ENCODE data around the gene SYT8.

Gene SYT8

GRCh38 chr11:1837171-1838076, 2.6 kb downstream of the SYT8 start:
- Histone ChIP-seq H3K4me2 (no peak overlapping the region), H4K20me1 (ENCODE audit: insufficient read depth) (no peaks in the 10 kb centered on the region), H3K4me1 (ENCODE audit: low read depth, poor library complexity, severe bottlenecking) (no peaks in the 10 kb centered on the region), H3K79me2 (ENCODE audit: insufficient read depth, low read depth) (no peaks in the 10 kb centered on the region), H3K27me3 (ENCODE audit: insufficient read depth, low read depth) (peaks cover 75% of the 10 kb centered on the region), H3K4me3 (IDR thresholded peaks at IDR 0.05; ENCODE audit: insufficient read depth, low read depth, low read length) (no peak overlapping the region), H3K36me3 (ENCODE audit: insufficient read depth) (no peaks in the 10 kb centered on the region), H3K9ac (no peak overlapping the region), H2AFZ (ENCODE audit: low read depth) (no peak overlapping the region), H3K27ac (no peak overlapping the region)
- TF ChIP-seq CTCF (conservative IDR thresholded peaks at IDR 0.05; ENCODE audit: low read depth, low read length) = peak; percentile 64; the same call in 1 of the 2 replicates

- H4K20me1 ChIP-seq (ENCODE audit: insufficient read depth) = no peaks in the 10 kb centered on the region
- H3K4me2 ChIP-seq = no peak overlapping the region
- H3K9ac ChIP-seq = no peak overlapping the region
- H3K79me2 ChIP-seq (ENCODE audit: insufficient read depth, low read depth) = no peaks in the 10 kb centered on the region
- no peak overlapping the region for H3K4me3 ChIP-seq (IDR thresholded peaks at IDR 0.05; ENCODE audit: insufficient read depth, low read depth, low read length)
- H3K27ac ChIP-seq = no peak overlapping the region
- no peak for TF ChIP-seq CTCF (conservative IDR thresholded peaks at IDR 0.05; ENCODE audit: low read depth, low read length)
- H3K27me3 ChIP-seq (ENCODE audit: insufficient read depth, low read depth) = peaks cover 74% of the 10 kb centered on the region
- H3K4me1 ChIP-seq (ENCODE audit: low read depth, poor library complexity, severe bottlenecking) = no peaks in the 10 kb centered on the region
- no peak overlapping the region for H2AFZ ChIP-seq (ENCODE audit: low read depth)
- H3K36me3 ChIP-seq (ENCODE audit: insufficient read depth) = no peaks in the 10 kb centered on the region
Observed at GRCh38 chr11:1838077-1838425, 3.3 kb downstream of the SYT8 start.

DNA sequence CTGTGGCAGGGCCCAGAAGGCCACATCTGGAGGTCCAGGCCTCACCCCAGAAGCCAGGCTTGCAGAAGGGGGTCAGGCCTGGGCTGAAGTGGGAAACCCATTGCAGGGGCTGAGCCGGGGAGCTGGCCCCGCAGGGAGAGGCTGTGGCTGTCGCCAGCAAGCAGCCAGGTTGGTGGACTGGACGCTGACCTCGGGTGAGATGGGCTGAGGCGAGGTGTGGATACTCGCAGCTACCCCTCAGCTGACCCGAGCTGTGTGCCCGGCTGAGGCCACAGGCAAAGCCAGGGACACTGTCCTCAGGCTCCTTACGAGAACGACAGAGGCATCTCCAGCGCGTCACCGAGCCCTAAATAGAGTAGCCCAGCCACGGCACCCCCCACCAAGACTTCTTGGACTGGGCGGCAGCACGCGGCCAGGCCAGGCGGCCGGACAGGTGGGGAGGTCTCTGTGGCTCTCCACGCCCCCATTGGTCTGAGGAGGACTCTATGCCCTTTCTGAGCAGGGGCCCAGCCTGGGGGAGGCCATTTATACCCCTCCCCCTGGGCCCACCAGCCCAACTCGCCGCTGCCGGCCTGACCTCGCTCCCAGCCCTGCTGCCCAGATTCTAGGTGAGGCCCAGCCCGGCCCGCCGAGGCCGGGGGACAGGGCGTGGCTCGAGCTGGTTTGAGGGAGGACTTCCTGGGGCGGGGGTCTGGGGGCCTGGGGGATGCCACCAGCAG, 3.8 kb downstream of the SYT8 start, which contains the start of gene TNNI2:
Gene TNNI2 (plus strand): TSS at position 556 of the 719 bp plus-strand sequence. CDS start 716 bp downstream, outside the sequence.
- Histone ChIP-seq H4K20me1 (ENCODE audit: insufficient read depth) (no peaks in the 10 kb centered on the region), H3K9ac (no peak within 1 kb of the TSS), H3K4me2 (no peak within 1 kb of the TSS), H2AFZ (ENCODE audit: low read depth) (no peak within 1 kb of the TSS), H3K27me3 (ENCODE audit: insufficient read depth, low read depth) (peaks cover 75% of the 10 kb centered on the region), H3K79me2 (ENCODE audit: insufficient read depth, low read depth) (no peaks in the 10 kb centered on the region), H3K4me1 (ENCODE audit: low read depth, poor library complexity, severe bottlenecking) (no peaks in the 10 kb centered on the region), H3K36me3 (ENCODE audit: insufficient read depth) (no peaks in the 10 kb centered on the region), H3K4me3 (IDR thresholded peaks at IDR 0.05; ENCODE audit: insufficient read depth, low read depth, low read length) (no peak within 1 kb of the TSS), H3K27ac (no peak within 1 kb of the TSS)
- no peak for TF ChIP-seq CTCF (conservative IDR thresholded peaks at IDR 0.05; ENCODE audit: low read depth, low read length)

DNA sequence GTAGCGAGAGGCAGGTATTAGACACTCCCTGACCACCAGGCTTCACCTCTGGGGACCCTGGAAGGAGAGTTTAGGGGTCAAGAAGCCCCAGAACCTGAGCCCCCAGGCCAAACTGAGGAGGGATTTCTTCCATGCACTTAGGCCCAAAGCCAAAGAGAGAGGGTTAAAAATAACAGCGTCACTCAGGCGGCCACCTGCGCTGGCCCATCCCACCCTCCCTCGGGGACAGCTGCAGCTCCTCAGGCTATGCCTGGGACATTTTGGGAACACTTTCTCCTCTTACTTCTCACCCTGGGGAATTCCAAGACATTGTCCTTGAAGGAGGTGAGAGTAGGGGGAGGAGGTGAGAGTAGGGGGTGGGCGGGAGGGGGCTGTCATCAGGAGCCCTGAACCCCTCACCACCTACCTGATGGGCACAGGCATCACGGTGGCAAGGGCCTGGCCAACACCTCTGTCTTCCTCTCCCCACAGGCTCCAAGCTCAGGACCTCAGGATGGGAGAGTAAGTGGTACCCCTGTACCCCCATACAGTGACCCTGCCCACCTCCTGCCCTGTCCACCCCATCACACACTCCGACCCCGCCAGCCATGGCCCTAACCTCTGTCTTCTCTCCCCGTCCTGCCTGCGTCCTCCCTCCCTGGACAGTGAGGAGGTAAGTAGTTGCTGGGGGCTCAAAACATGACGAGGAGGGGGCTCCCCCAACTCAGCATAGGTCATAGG, 4.6 kb downstream of the SYT8 start:
- TF ChIP-seq CTCF (conservative IDR thresholded peaks at IDR 0.05; ENCODE audit: low read depth, low read length) = no peak
- H2AFZ ChIP-seq (ENCODE audit: low read depth) = no peak overlapping the region
- H4K20me1 ChIP-seq (ENCODE audit: insufficient read depth) = no peaks in the 10 kb centered on the region
- no peak overlapping the region for H3K4me3 ChIP-seq (IDR thresholded peaks at IDR 0.05; ENCODE audit: insufficient read depth, low read depth, low read length)
- H3K4me1 ChIP-seq (ENCODE audit: low read depth, poor library complexity, severe bottlenecking) = no peaks in the 10 kb centered on the region
- no peaks in the 10 kb centered on the region for H3K36me3 ChIP-seq (ENCODE audit: insufficient read depth)
- H3K79me2 ChIP-seq (ENCODE audit: insufficient read depth, low read depth) = no peaks in the 10 kb centered on the region
- H3K4me2 ChIP-seq = no peak overlapping the region
- H3K27ac ChIP-seq = no peak overlapping the region
- no peak overlapping the region for H3K9ac ChIP-seq
- H3K27me3 ChIP-seq (ENCODE audit: insufficient read depth, low read depth) = peaks cover 74% of the 10 kb centered on the region
